GM12891 (cell line): ENCODE data around the gene EIF4EBP2.

ENCODE experiments used
- POLR2AphosphoS5 ChIP-seq: IDR thresholded peaks from 2 replicates; pipeline ENCODE4 v1.6.1; 2011; ENCODE audit warnings: low read depth, low read length, control low read depth
- POU2F2 ChIP-seq: IDR thresholded peaks from 2 replicates; pipeline ENCODE4 v1.6.1; 2011; ENCODE audit warnings: low read depth, mild to moderate bottlenecking, control low read depth, low read length, moderate library complexity

GRCh38 chr10:70409772-70410171 is 5.8 kb downstream of the EIF4EBP2 start:
- TF ChIP-seq POLR2AphosphoS5 (no peak), POU2F2 (no peak)
